ENCODE measurements around the gene ROGDI.

The ROGDI gene

GRCh38 chr16:4765511-4766474, 36.6 kb downstream of the ROGDI start:
- no peak for DNase-seq

- DNase-seq = no peak
Measured at GRCh38 chr16:4763791-4764190, 38.6 kb downstream of the ROGDI start.

GRCh38 chr16:4762205-4762604, 40.2 kb downstream of the ROGDI start:
- DNase-seq = no peak

- DNase-seq = no peak
Measured at GRCh38 chr16:4760221-4760910, 42.1 kb downstream of the ROGDI start.

GRCh38 chr16:4755687-4756086, 46.7 kb downstream of the ROGDI start:
- no peak for DNase-seq

- DNase-seq = no peak
Measured at GRCh38 chr16:4754865-4755264, 47.6 kb downstream of the ROGDI start.

- DNase-seq = no peak
Measured at GRCh38 chr16:4753227-4753626, 49.2 kb downstream of the ROGDI start.

GRCh38 chr16:4752351-4753100, 49.9 kb downstream of the ROGDI start:
- no peak for DNase-seq

- no peak for DNase-seq
Measured at GRCh38 chr16:4750896-4751295, 51.5 kb downstream of the ROGDI start.

GRCh38 chr16:4749700-4750257, 52.7 kb downstream of the ROGDI start:
- no peak for DNase-seq

- no peak for DNase-seq
Measured at GRCh38 chr16:4748682-4749411, 53.6 kb downstream of the ROGDI start.

- no peak for DNase-seq
Measured at GRCh38 chr16:4747906-4748681, 54.3 kb downstream of the ROGDI start.

- no peak for DNase-seq
Measured at GRCh38 chr16:4746991-4747574, 55.4 kb downstream of the ROGDI start.

Data from CD4-positive, alpha-beta T cell treated with Interferon alpha-2 for 1 hour (primary cell).